ENCODE measurements around the gene RTBDN.
"Not testable (repeated sequence)": the region's sequence is repeated elsewhere in the genome, so short reads cannot be mapped to it uniquely, and the experiment has no call there.

Gene RTBDN

DNA sequence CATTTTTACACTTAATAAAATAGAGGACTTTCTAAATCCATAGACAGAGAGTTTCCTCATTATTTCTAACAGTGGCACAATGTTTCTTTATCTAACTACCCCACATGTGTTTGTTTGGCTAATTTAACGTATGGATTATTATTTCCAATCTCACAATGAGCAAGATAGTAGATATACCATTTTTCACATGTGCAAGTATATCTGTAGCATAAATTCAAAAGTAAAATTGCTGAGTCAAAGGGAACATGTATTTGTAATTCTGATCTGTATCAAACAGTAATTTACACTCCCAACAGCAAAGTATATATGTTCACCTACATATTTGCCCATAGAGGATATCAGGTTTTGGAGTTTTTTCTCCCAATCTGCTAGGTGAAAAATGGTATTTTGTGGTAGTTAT, 22.3 kb upstream of the RTBDN start:
- DNase-seq = peak; percentile 81

DNA sequence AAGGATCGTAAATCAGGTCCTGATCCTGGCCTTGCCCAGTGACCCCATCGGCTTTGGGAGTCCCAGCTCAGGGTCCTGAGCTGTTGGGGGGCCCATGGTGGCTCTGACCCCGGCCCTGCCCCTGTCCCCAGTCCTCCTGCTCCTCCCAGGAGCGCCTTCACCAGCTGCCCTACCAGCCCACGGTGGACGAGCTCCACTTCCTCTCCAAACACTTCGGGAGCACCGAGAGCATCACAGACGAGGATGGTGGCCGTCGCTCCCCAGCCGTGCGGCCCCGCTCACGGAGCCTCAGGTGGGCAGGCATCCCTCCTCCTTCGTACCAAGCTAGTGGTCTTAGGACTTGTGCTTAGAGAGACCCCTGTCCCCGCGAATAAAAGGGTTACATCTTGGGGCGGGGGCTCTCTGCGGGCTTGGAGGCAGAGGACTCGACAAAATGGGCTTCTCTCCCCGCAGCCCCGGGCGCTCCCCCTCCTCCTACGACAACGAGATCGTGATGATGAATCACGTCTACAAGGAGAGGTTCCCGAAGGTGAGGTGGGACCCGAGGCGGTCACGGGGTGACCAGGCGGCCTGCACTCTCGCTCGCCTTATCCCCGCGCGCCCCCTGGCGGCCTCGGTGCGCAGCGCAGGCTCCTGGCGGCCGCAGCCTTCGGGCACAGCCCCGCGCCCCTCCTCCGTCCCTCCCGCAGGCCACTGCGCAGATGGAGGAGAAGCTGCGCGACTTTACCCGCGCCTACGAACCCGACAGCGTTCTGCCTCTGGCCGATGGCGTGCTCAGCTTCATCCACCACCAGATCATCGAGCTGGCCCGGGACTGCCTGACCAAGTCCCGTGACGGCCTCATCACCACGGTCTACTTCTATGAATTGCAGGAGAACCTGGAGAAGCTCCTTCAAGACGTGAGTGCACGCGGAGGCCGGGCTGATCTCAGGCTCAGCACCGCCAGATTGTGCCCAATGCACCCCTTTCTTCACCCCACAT, 13.1 kb upstream of the RTBDN start:
- DNase-seq = peak; percentile 74

DNA sequence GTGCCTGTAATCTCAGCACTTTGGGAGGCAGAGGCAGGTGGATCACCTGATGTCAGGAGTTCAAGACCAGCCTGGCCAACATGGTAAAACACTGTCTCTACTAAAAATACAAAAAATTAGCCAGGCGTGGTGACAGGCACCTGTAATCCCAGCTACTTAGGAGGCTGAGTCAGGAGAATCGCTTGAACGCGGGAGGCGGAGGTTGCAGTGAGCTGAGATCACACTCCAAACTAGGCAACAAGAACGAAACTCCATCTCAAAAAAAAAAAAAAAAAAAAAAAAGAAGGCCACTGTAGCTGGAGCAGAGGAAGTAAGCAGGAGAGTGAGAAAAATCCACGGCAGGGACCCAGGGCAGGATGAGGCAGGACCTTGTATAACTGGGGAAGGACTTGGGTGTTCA, 12.2 kb upstream of the RTBDN start:
- DNase-seq = not testable (repeated sequence)

DNA sequence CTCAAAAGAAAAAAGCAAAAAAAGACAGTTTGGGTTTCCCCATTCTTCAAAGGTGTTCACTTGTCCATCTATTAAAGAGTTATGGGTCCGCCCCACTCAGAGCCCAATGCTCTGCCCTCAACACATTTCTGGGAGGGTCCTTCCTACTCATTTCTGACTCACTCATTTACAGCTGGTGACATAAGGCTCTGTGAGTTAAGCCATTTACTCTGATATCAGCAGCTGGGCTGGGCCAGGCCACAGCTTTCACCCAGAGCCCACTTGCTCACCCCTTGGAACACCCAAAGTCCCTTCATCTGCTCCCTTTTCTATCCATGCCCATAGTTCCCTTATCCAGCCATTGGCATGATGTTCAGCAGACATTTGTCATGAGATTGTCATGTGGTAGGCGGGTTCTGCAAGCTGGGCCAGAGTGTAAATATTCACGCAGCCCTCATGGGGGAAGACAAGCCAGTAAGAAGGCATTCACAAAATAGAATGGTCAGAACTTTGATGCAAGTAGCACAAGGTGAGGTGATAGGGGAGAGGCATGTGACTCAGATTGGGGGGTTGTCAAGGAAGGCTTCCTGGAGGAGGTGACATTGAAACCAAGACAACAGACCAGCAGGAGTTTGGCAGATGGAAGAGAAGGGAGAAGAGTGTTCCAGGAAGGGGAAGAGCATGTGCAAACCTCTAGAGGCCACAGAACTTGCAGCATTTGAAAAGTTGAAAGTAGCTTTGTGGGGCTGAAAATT, 9.8 kb upstream of the RTBDN start:
- no peak for DNase-seq

DNA sequence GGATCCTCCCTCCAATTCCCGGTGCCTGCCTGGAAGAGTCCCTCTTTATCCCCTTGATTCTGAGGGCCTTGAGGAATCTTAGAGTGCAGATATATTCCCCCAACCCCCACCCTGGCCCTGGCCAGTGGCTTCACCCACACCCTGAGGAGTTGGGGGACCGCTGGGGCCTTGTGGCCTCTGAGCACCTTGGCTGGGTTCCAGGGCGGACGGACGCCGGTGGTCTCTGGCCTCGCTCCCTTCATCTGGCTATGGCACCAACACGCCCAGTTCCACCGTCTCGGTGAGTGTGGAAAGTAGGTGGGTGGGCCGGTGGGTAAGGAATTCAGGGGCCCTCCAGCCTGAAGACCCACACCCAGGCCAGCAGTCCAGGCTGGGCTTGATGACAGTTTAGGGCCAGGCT, 8.9 kb upstream of the RTBDN start:
- DNase-seq = no peak

DNA sequence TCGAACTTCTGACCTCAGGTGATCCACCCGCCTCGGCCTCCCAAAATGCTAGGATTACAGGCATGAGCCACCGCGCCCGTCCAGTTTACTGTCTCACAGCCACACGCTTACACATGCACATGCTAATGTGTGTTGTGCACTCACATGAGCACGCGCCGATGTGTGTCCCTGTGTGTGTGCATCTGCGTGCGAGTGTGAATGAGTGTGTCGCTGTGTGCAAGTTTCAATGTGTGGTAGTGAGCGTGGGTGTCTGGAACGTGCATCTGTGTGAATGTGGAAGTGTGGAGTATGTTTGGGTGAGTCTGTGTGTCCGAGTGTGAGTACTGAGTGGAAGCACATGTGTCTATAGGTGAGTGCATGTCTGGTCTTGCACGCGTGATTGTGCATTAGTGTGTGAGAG, 8.1 kb upstream of the RTBDN start:
- no peak for DNase-seq

DNA sequence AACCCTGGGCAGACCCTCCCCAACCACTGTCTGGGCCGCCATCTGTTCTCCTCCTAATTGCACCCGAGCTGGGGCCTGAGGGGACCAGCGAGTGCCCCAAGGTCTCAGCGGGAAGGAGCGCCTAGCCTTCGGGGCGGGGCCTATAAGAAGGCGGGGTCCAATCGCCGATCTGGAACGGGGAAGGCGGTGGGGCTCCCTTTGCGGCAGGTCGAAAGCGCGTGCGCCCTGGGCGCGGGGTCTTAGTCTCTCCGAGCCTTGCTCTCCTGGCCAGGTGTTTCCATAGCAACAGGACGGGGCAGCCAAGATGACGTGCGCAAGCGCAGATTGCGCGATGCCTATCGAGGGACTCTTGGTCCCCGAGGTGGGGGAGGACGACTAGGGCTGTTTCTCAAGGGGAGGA, 6.7 kb upstream of the RTBDN start:
- DNase-seq = peak; percentile 66

DNA sequence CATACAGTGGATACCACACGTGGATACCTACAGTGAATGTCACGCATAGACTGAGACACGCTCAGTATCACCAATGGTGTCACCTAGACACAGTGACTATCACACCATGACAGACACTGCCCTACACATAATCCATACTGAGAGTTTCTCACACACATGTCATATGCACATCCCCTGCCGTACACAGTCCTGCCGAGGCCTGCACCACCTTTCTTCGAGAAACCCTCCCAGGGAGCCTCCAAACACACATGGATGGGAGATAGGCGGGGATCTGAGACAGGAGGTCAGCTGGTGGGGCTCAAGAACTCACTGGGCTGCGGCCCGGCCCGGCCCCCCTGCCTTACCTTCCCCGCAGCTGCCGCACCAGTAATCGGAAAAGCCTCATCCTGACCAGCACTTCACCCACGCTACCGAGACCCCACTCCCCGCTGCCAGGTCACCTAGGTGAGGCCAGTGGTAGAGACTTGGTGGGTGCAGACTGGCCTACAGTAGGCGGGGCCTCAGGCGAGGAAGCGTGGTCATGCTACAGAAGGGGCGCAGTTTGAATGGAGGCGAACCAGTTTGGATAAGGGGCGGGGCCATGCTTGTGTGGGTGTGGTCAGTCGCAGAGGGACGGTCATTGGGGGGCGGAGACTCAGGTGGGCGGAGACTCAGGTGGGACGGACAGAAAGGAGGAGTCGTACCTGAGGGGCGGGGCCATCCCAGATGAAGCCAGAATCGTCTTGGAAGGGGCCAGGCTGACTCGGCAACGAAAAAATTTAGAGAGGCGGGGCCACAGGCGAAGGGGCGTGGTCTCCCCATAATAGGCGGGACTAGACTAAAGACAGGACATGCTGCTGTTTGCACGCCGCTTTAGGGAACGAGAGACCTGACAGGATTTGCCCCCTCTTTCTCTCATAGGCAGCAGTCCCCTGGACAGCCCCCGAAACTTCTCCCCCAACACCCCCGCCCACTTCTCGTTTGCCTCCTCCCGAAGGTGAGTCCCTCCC, 6.0 kb upstream of the RTBDN start:
- DNase-seq = peak; percentile 92

DNA sequence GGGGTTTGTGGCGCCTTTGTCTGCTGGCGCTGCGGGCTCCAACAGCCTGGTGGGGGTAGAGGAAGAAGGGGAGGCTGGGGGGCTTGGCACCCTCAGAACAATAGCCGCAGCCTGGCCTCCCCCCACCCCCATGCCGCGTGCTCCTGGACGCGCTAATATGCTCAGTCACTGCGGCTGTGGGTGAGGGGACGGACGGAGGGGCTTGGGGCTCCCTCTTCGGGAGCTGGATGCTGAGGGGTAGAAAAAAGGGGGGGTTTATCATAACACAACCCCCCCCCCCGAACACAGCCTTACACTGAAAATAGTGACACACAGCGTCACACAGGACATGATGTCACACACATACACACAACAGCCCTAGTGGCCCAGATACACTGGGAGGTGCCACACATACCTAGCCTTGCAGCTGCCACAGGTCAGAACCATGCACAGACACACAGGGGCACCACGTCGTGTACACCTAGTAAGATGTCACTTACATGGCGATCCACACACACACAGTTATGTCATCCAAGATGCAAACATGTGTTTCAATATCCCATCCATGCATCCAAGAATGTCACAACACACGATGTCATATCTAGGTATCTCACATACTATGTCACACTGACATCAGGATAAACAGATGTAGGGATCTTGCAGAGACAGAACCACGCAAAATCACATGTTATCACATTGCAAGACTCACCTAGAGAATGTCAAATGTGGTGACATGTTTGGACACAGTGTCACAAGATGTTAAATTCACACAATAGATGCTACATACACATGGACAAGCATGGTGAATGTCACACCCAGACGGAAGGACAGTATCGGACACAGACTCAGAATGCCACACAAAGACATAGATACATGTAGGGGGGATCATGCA, 4.7 kb upstream of the RTBDN start:
- peak; percentile 36 for DNase-seq

DNA sequence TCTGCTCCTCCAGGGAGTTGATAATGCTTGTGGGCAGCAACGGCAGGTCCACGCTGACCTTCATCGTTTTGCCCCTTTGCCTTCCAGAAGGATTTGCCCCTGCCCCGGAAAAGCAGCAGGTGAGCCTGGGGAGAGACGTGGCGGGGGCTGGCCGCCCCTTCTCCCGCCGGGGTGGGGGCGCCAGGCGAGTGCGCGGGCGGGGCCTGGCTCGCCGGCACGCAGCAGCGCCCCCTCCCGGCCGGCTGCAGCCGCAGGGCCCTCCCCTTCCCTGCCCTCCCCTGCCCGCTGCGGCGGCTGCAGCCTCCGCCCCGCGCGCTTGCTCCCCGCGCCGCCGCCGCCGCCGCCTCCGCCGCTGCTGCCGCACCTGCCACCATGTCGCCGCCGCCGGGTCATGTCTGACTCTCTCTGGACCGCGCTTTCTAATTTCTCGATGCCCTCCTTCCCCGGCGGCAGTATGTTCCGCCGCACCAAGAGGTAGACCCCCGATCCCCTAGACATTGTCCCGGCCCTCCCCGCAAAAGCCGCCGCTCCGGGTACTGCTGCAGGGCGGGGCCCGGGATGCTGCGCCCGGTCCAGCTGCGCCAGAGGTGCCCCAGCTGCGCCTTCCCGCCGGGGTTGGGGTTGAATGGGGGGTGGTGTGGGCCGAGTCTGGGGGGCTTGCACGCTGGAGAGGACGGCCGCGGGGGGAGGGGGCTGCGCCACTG, 4.0 kb upstream of the RTBDN start, which contains the start of gene MAST1:
TSS of gene MAST1 (plus strand) at position 334 of the 704 bp plus-strand sequence. CDS start at position 392, 58 bp downstream.
- peak; percentile 58 for DNase-seq

DNA sequence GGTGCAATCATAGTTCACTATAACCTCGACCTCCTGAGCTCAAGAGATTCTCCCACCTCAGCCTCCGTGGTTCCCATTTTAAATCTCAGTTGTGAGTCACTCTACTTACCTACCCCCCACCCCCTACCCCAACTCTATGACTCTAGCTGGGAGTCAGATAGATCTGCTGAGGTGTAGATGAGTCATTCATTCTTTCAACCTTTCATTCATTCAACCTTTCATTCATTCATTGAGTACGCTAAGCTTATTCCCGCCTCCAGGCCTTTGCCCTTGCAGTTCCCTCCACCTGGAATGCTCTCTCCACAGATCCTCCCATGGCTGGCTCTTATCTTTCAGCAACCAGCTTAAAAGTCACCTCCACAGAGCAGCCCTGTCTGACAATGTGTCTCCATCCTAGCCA, 2.8 kb upstream of the RTBDN start:
- no peak for DNase-seq

DNA sequence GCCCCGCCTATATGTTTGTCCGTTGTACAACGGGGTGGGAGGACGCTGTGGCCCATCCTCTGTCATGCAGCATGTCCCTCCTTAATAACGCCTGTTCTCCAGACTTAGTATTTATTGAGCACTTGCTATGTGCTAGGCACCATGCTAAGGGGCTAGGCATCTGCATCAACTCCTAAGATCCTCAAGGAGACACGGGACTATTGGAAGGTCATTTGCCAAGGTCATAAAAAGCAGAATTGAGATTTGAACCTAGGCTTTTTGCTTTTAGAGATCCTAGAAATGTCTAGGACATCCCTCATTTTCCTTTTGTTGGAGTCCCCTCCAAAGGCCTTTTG, 2.1 kb upstream of the RTBDN start:
- DNase-seq = no peak

DNA sequence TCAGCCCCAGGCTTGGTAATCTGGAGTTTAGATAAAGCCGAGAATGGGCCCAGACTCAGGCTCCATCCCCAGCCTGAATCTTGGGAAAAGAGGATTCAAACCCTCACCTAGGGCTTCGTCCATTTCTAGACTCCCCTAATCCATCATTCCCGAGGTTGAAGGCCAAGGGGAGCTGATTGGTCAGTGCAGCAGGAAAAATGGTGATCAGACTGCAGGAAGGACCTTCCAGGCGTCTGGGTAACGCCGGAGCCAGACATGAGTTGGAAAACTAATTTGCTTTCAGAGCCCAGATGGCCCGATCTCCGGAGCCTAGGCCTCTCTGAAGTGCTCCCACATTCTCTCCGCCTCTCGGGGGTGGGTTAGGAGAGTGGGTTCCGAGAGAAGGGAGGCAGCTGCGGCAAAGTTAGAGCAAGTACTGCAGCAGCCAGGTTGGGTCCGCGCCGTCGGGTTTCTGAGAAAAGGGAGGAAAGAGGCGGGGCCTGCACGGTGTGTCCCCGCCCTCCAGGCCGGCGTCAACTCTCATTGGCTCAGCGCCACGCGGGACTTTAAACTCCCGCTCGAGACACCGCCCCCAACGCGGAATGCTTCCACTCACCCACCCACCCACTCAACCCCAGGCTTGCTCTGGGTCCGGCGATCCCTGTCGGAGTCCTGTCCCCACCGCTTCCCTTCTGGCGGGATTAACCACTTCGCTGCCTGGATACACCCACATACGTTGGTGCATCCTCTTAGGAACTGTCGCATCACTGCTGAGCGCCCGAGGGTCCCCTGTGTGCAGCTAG, 788 bp upstream of the RTBDN start:
- peak; percentile 64 for DNase-seq

DNA sequence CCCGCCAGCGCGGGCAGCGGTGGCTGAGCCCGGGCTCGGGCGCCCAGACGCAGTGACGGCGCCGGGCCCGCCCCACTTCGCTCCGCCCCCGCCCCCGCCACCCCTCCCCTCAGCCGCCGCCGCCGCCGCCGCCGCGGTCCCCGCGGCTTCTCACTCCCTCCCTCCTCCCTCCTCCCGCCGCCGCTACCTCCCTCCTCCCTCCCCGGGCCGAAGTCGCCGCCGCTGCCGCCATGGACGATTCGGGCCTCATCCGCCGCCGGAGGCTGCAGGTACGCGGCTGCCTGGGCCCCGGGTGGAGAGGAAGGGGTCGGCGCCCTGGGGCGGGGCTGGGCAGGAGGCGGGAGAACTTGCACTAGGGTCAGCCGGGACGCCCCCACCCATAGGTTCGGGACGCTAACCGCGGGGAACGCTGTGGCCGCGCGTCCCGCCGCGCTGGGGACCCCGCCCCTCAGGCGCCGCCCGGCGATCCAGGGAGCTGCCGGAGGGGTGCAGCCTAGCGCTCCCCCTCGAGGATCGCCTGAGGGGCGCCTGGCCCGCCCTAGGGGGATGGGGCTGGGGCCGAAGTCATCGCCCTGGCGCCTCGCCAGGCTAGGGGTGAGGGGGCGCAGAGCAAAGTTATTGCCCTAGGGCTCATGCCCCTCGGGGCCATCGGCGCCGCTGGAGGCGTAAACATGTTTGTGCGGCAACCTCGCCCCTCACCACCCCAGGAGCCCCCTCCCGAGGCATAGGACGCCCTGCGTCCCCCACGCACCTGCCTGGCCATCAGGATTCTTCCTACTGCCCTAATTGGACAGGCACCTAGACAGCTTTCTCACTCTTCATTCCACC, 427 bp downstream of the RTBDN start:
- peak; percentile 34 for DNase-seq

DNA sequence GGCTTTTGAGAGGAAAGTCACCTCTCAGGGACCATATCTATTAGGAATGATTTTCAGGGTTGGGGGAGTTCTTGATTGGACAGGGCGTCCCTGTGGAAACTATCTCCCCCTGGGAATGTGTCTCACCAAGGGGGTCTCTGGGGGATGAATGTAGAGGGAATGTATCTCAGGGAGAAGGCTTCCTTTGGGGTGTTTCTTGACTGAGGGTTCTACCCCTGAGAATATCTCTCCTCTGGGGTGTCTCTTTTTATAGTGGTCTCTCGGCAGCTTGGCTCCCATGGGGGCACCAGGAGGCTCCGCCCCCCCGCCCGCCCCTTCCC, 1.0 kb downstream of the RTBDN start:
- no peak for DNase-seq

DNA sequence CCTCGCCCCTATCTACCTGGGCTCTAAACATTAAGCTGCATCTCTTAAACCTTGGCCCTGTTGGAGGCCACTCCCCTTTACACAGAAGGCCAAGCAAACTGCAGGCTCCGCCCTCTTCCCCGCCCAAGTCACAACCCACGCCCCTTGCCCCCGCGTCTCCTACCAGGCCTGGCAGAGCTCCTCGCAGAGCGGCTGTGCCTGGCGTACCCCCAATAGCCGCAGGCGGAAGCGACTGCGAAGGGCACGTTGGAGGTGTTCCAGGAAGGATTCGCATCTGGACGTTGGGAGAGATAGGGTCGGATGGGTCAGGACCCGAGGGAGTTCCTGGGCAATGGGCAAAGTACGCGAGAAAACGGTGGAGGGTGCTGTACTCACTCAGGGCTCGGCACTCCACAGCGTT, 5.9 kb downstream of the RTBDN start:
- DNase-seq = peak; percentile 78

DNA sequence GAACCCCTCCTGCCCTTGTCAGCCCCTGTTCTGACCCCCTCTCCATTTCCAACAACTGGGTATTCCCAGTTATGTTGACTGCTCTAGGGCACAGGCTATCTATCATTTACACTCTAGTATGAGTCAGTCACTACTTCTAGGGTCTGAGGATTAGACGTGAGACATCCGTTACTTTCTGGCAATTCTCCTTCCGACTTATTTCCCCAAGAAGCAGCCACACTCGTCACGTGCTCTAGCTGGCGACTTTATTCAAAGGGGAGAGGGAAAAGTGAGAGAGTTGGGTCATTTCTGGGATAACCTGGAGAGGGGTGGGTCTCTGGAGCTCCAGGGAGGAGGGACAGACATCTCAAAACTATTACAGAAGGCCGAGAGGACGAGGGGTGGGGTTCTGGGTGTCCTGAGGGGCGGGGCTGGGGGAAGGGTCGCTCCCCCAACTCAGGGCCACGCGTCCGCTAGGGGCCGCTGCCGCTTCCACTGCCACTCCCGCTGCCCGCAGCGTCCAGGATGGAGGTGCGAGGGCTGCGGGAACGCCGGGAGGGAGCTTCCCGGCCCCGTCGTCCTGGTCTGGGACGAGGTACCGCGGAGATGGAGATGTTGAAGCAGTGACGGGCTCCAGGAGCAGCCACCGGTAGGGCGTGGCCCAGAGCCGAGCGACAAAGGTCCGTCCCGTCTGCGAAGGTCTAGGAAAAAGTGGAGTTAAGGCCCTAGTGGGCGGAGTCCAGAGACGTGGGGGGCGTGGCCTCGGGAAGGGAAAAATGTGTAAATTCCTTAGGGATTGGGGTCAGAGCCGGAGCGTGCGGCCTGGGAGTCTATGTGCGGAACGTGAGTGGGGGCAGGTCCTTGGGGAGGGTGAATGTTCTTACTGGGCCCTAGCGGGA, 8.9 kb downstream of the RTBDN start:
- no peak for DNase-seq

DNA sequence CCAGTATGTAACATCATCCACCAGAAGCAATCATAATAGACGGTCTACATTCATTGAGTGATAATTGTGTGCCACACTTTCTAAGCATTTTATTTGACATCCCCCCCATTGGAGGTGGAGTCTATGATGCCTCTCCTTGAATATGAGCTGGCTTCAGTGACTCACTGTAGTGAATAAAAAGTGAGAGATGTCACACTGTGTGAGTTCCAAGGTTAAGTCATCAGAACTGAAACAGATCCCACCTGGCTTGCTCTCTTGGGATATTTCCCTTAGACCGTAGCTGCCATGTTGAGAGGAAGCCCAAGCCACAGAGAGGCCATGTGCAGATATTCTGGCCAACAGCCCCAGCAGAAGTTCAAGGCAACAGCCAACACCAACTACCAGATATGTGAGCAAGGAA, 12.6 kb downstream of the RTBDN start:
- DNase-seq = no peak

DNA sequence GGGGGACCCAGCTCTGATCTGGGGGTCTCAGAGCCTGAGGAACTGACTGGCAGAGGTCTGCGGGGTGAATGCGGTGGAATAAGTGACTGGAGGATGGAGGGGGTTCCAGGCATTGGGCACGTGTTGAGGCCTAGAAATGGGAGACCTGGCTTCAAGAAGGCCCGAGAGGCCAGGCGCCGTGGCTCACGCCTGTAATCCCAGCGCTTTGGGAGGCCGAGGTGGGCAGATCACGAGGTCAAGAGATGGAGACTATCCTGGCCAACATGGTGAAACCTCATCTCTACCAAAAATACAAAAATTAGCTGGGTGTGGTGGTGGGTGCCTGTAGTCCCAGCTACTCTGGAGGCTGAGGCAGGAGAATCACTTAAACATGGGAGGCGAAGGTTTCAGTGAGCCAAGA, 16.6 kb downstream of the RTBDN start:
- DNase-seq = not testable (repeated sequence)

Data from hematopoietic multipotent progenitor cell treated with erythropoietin and hydrocortisone succinate and interleukin-3 and kit ligand, for 8 days (in vitro differentiated cells).